ENCODE measurements around the gene PROKR1.

The PROKR1 gene

DNA sequence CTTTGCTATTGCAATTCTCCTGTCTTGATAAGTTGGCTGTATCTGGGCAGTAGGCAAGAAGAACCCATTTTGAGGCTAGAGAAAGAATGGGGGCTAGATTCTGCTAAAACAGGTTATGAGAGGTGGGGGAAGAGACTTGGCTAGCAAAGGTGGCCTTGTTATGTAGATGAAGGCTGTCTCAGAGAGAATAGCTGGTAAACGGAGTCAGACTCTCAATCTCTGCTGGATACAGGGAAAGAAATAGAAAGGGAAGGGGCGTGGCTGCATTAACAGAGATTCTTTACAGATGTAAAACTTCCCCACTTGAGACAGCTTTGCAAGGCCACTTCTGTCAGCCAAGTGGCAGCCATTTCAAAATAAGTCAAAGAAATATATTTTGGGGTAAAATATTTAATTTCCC, 53.2 kb downstream of the PROKR1 start:
- DNase-seq (ENCODE audit: low read depth in 2 of 2, low spot score in 1 of 2) = no peak

- no peak for DNase-seq (ENCODE audit: low read depth in 2 of 2, low spot score in 1 of 2)
Observed at GRCh38 chr2:68698567-68699377, 55.4 kb downstream of the PROKR1 start.

DNA sequence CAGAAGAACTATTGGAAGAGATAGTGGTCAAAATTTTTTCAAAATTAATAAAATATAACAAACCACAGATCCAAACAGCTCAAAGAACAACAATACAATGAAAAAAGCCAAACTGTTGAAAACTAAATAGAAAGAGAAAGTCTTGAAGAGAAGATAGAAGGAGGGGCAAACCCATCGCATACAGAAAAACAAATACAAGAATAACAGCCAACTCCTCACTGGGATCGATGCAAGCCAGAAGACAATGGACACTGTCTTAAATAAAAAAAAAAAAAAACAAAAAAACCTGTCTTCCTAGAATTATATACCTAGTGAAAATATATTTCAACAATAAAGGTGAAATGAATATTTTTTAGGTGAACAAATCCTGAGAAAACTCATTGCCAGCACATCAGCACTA, 57.2 kb downstream of the PROKR1 start:
- DNase-seq (ENCODE audit: low read depth in 2 of 2, low spot score in 1 of 2) = no peak

GRCh38 chr2:68706637-68707036, 63.3 kb downstream of the PROKR1 start:
- no peak for DNase-seq (ENCODE audit: low read depth in 2 of 2, low spot score in 1 of 2)
